GM18526 (cell line): ENCODE data around the gene PCF11.

ENCODE experiments used
- POLR2A ChIP-seq: IDR thresholded peaks from 3 replicates; pipeline ENCODE4 v1.6.1; 2011; ENCODE audit not compliant: insufficient read length; ENCODE audit errors: extremely low read depth

The PCF11 gene

DNA sequence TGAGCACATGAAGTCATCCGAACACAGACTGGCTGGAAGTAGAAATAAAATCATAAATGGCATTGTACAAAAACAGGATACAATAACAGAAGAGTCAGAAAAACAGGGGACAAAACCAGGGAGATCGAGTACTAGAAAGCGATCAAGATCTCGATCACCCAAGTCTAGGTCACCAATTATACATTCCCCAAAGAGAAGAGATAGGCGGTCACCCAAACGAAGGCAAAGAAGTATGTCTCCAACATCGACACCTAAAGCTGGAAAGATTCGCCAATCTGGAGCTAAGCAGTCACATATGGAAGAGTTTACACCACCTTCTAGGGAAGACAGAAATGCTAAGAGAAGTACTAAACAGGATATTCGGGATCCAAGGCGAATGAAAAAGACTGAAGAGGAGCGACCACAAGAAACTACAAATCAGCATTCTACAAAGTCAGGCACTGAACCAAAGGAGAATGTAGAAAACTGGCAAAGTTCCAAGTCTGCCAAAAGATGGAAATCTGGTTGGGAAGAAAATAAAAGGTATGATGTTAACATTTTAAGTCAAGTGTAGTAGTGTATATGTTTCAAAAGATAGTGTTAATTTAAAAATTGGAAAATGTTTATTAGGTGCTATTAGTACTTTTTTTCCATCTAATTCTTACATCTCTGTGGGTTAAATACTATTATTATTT, 9.4 kb downstream of the PCF11 start:
- no peak for TF ChIP-seq POLR2A

DNA sequence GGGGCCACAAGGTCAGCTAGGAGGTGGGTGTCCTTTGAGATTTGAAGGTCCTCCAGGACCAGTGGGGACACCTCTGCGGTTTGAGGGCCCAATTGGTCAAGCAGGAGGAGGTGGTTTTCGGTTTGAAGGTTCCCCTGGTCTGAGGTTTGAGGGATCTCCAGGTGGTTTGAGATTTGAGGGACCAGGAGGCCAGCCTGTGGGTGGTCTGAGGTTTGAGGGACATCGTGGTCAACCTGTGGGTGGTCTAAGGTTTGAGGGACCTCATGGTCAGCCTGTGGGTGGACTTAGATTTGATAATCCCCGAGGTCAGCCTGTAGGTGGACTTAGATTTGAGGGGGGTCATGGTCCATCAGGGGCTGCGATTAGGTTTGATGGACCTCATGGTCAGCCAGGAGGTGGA, 11.8 kb downstream of the PCF11 start:
- no peak for TF ChIP-seq POLR2A

DNA sequence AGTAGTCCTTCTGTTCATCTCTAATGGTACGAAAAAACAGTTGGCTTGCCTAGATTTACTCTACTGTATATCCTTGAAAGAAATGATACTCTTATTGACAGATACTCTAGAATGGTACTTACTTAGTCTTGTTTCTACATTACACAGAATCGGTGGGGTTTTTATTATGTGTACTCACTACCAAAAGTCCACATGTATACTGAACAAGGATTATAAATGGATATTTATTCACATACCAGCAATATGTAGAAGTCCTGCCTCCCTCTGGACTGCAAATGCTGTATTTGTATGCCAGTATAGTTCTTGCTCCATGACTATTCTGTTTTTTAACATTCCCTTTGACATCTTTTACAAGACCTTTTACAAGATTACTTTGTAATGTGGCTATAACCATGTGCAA, 13.9 kb downstream of the PCF11 start:
- no peak for TF ChIP-seq POLR2A

DNA sequence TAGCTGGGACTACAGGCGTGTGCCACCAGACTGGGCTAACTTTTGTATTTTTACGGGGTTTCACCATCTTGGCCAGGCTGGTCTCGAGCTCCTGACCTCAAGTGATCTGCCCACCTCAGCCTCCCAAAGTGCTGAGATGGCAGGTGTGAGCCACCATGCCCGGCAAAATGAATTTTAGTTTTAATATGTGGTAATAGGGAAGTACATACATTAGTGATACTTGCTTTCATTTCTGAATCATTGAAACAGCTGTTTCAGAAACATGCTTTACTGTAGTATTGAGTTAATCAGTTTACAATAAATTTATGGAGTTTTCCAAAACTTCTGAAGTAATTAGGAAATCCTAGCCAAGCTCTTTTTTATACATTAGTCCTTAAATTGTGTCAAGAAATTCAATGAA, 15.6 kb downstream of the PCF11 start:
- TF ChIP-seq POLR2A, result no peak

DNA sequence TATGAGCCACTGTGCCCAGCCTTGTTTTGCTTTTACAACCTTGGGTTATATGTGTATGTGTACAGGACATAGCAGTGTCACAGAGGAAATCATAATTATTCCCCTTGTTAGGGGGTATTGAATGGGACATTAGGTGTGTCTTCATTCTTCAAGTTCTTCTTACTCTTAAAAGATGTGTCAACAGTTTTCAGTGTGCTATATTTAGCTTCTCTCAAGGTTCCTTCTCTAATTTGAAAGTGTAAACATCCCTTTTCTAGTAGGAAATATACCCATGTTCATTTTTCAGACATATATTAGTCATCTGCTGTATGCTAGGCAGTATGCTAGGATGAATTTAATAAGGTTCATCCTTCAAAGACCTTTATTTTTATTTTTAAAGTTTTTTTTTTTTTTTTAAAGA, 17.1 kb downstream of the PCF11 start:
- TF ChIP-seq POLR2A, result no peak

DNA sequence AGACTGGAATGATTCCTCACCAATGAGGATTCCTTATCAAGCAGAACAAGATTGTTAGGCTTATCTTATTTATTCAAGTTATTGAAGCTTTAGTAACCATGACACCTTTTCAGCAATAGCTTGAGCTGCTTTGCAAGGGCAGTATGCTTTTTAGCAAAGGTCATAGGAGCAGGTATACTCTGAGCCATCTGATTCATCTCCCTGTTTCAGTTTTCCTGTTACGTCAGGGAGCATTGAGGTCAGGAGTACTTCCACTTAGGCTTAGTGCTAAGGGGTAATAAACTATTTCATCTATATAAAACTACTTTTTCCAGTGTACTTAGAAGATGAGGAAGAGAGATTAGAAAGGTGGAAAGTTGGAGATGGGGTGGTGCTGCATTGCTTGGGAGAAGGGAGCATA, 18.9 kb downstream of the PCF11 start:
- no peak for TF ChIP-seq POLR2A

DNA sequence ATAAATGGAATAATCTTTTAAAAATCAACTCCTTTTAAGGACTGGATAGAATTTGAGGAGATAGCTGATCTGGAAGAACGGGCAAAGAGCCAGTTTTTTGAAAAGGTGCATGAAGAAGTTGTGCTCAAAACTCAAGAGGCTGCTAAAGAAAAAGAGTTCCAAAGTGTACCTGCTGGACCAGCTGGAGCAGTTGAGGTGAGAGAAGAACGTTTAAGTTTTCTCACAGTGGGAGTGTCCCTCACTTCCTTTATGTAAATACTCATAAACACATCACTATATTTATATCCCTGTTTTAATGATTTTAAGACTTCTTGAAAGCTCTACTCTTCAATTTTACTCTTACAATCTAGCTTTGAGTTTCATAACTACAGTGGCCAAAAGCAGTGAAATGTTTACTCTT, 24.9 kb downstream of the PCF11 start:
- TF ChIP-seq POLR2A, result no peak

DNA sequence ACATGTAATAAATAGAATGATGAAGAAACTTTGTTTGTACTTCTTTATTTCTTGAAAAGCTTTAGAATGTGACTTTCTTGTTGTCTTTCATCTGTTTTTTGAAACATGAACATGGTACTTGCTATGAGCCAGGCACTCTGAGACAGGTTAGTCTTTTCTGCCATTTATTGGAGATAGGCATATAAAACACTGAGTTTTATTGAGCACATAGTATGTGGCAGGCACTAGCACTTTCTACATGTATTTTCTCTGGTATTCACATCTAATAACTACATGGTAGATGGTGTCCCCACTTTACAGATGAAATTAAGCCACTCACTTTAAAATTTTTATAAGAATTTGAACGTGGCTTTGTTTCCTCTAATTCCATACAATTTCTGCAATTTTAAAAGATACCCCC, 28.8 kb downstream of the PCF11 start:
- no peak for TF ChIP-seq POLR2A

DNA sequence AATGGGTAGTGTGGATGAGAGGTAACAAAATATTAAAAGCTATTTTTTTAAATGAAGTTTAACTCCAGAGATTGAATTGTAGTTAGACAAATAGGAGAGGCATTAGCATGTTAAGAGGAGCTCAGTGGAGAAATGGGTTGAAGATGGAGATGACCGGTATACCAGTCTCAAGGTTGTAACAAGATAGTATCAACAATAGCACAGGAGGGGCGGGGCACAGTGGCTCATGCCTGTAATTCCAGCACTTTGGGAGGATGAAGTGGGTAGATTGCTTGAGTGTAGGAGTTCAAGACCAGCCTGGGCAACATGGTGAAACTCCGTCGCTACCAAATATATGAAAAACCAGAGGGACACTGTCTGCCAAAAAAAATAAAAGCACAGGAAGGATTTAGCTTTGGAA, 30.5 kb downstream of the PCF11 start:
- no peak for TF ChIP-seq POLR2A

DNA sequence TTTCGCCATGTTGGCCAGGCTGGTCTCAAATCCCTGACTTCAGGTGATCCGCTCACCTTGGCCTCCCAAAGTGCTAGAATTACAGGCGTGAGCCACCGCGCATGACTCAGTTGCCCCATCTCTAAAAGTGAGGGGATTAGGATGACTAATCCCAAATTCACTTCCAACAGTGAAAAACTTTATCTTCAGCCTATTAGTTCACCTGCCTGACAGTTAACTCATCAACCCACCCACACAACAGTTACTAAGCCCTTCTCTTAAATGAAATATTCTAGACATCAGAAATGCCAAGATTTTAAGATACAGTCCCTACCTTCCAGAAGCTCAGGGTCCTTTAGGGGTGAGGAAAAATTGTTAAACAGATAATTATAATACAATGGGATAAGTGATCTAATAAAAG, 34.6 kb downstream of the PCF11 start:
- TF ChIP-seq POLR2A, result no peak

DNA sequence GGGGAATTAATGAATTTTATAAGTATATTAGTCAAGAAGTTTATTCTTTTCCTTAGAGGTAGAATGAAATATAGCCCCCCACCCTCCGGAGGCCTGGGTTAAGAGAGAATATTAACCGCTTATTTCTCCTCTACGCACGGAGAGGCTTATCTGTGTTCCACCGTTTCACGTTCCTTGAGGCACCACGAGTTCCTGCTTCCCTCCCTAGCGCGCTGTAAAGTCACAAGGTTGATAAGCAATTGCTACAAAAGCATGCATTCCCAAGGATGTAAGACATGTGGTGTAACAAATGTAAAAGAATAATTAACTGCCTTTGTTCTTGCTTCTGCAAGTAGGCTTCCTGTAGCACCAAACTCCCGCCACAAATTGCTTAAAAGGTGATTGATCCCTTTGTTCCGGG, 35.1 kb downstream of the PCF11 start:
- TF ChIP-seq POLR2A, result no peak

DNA sequence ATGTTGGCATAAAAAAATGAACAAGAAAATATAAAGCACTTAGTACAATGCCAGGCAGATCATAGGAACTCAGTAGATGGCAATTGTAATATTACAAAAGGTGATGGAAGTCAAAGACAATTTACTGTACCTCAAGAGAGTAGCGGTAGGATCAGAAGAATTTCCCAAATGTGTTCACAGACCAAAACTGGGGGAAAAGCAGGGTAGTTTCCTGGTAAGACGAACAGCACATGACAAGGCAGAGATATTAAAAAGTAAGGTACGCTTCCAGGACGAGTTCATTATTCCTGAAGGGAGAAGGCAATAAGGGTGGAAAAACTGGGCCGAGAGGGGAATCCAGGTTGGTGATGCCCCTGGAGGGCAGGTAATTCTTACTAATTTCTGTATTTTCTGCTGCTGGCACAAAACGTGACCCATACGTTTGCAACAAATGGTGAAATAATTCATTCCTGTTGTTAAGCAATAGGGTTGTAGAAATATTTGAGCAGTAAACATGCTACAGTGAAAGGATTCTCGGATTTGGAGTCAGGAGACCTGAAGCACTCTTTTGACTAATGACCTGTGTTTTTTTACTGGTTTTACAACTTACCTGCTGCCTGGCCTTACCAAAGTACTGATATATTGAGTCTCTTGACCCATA, 35.8 kb downstream of the PCF11 start:
- TF ChIP-seq POLR2A, result no peak

DNA sequence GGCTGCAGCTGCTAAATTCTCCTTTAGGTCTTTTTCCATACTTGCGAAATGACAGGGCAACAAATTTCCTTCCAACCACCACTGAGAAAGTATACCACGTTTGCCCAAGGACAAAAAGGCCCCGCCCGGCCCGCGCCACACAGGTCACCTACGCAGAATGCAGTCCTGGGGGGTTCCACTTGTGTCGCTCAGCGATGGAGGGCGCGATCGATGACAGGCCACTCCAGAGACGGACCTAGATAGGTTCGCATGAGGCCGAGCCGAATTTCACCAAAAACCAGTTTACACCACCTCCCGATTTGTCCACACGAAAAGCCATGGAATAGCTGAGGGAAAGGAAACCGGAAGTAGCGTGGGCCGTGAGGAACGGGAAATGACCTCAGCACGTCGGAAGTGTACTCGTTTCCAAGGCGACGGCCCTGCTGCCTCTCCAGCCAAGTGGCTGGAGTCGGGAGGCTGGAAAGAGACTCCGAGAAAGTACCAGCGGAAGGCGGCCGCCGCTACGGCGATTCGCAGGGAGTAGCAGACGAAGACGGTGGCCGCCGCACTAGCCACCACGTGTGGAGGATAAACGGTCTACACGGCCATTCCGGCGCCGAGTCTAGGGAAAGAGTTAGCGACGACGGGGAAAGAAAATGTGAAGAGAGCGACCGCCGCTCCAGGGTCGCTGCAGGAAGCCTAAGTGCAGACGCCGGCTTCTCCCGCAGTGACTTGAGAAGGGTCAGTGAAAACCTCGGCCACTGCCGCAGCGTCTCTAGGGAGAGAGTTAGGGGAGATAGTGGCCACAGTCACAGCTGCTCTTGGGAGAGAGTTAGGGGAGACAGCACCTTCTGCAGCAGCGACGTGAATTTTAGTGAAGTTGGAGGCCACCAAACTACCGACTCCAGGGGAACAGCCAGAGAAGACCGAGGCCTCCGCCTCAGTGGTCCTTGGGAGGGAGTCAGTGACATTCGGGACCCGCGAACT, 36.7 kb downstream of the PCF11 start, which contains the start of gene ANKRD42:
TSS of gene ANKRD42 (plus strand) at position 398 of the 966 bp plus-strand sequence. CDS start 959 bp downstream, outside the sequence.
- TF ChIP-seq POLR2A, result no peak

DNA sequence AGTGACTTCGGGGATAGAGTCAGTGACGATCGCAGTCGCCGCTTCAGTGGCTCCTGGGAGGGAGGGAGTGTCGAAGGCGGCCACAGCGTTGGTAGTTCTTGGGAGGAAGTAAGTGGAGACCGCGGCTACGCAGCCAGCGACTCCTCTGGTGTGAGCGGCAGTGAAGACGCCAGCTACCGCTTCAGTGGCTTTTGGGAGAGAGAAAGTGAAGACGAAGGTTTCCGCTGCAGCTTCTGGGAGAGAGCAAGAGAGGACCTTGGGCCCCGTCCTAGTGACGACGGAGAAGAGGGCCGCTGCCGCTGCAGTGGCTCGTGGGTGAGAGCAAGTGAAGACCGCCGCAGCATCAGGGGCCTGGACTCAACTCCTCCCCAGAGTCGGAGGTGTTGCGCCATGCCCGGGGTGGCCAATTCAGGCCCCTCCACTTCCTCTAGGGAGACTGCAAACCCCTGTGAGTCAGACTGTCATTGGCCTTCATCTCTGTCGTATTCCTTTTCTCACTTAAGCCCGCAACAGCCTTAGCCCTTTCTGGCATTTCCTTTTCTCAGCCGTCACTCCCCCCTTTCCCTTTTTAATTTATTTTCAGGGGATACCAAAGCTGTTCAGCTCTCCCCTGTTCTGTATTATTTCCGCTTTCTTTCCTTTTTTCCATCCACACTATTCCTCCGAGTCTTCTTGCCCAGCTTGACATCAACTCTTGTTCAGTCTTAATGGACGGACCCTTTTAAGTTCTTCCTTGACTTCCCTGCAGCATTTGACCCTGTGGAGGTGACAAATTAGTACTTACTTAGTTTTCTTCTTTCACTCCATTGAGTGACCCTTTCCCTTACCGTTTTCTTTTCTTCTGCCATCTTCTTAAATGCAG, 37.6 kb downstream of the PCF11 start:
- TF ChIP-seq POLR2A, result no peak

DNA sequence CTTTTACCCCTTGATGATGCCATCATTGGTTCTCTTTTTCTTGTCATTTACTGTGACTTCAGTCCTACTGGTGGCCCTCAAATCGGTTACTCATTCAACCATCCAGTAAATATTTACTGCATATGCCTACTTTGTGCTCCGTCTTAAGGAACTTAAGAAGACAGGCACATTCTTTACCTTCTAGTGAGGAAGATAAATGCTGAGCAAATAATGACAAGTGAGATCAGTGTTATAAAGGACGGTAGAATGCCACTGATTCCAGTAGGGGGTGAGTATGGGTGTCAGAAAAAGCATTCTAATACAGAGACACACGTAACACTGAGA, 38.2 kb downstream of the PCF11 start:
- TF ChIP-seq POLR2A, result no peak

DNA sequence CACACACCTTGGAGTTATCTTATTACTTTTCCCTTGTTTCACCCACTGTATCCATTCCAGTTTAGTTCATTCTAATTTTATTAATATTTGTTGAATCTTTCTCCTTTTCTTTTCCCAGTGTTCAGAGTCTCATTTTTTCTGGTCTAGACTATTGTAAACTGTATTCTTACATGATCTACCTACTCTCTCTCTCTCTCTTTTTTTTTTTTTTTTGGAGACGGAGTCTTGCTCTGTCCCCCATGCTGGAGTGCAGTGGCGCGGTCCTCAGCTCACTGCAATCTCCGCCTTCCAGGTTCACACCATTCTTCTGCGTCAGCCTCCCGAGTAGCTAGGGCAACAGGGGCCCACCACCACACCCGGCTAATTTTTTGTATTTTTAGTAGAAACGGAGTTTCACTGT, 38.7 kb downstream of the PCF11 start:
- TF ChIP-seq POLR2A, result no peak

DNA sequence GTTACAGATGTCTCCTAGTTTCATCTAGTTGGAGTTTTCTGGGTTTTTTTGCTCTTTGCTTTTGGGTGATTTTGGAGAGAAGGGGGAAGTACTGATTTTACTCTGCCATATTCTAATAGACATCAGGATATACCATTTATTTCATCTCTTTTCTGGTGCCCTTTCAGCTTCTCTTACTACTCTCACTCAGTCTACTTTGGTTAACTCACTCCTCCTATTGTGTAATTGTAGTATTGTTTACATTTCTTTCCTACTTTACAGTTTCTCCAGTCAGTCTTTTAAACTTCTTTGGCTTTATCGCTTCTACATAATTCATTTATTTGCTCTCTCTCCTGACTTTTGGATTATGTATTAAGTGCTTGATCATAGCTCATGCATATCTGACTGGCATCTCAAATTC, 43.1 kb downstream of the PCF11 start:
- no peak for TF ChIP-seq POLR2A
